HepG2 (cell line): ENCODE measurements around the gene LGR6. TPM values are rescaled to one million over a fixed set of nuclear protein-coding genes. Genes with fewer than 3 reads are reported as not detected.

Source experiments
- CC2D1A ChIP-seq: sonication (generic); formaldehyde crosslinking; IDR thresholded peaks from 2 replicates; pipeline ENCODE4 v1.8.1; 2023; ENCODE audit warnings: mild to moderate bottlenecking, missing genetic modification reagents
- ISX ChIP-seq: sonication (generic); formaldehyde crosslinking; conservative IDR thresholded peaks from 2 replicates; pipeline ENCODE4 v1.5.0; 2020; ENCODE audit warnings: missing genetic modification reagents
- POLR2AphosphoS2 ChIP-seq: IDR thresholded peaks from 2 replicates; pipeline ENCODE4 v1.6.1; 2011; ENCODE audit warnings: low read depth, low read length, improper control_type of control experiment
- TBL1XR1 ChIP-seq: fragments of 150-350 bp; IDR thresholded peaks from 2 replicates; pipeline ENCODE4 v1.6.1; 2014; ENCODE audit warnings: borderline replicate concordance, low read length; ENCODE audit not compliant: partially characterized antibody
- YY1 ChIP-seq: IDR thresholded peaks from 2 replicates; pipeline ENCODE4 v1.6.1; 2011; ENCODE audit warnings: low read length, low read depth, moderate library complexity, mild to moderate bottlenecking; ENCODE audit not compliant: insufficient read depth, insufficient replicate concordance
- ZNF263 ChIP-seq: sonication (generic); formaldehyde crosslinking; IDR thresholded peaks from 2 replicates; pipeline ENCODE4 v1.4.0; 2020; ENCODE audit warnings: missing genetic modification reagents
- ZNF33B ChIP-seq: sonication (generic); formaldehyde crosslinking; IDR thresholded peaks from 2 replicates; pipeline ENCODE4 v1.5.1; 2020; ENCODE audit warnings: mild to moderate bottlenecking, missing genetic modification reagents
- ZNF430 ChIP-seq: sonication (generic); formaldehyde crosslinking; IDR thresholded peaks from 2 replicates; pipeline ENCODE4 v1.9.0; 2021; ENCODE audit warnings: mild to moderate bottlenecking, missing genetic modification reagents
- ZNF451 ChIP-seq: sonication (generic); formaldehyde crosslinking; IDR thresholded peaks from 2 replicates; pipeline ENCODE4 v1.5.0; 2020; ENCODE audit warnings: mild to moderate bottlenecking, missing genetic modification reagents
- ZSCAN21 ChIP-seq: sonication (generic); formaldehyde crosslinking; IDR thresholded peaks from 2 replicates; pipeline ENCODE4 v1.8.0; 2022; ENCODE audit warnings: mild to moderate bottlenecking, missing genetic modification reagents, moderate library complexity, borderline replicate concordance
- polyA plus RNA-seq, 8 experiments: library from polyadenylated mRNA; depleted of rRNA in 3 of 8; stranded (reverse) in 7 of 8; unstranded in 1 of 8; fragments of >200 nt; fragmentation: Illumina TruSeq in 4 of 8; extraction: Trizol in 4 of 8; gene quantifications; 2 replicates each; pipeline versions ENCODE4 v1.2.1 to v1.2.3, GENCODE V29; 2011 to 2016; ENCODE audit warnings: low read depth in 4 of 8, missing spikeins in 1 of 8, mixed read lengths in 1 of 8; ENCODE audit not compliant: insufficient read depth in 1 of 8
- total RNA-seq, 5 experiments: library from RNA; depleted of rRNA; stranded (reverse); fragments of >200 nt; fragmentation: Illumina TruSeq; extraction: Trizol; gene quantifications; 2 replicates each; pipeline ENCODE4 v1.2.3, GENCODE V29; 2016; ENCODE audit warnings: low read depth in 1 of 5
- TF ChIP-seq, protein P1 (sequence below): sonication (generic); formaldehyde crosslinking; IDR thresholded peaks from 2 replicates; pipeline ENCODE4 v1.4.0; 2020; ENCODE audit warnings: missing genetic modification reagents
- TF ChIP-seq, protein P2 (sequence below): sonication (generic); formaldehyde crosslinking; IDR thresholded peaks from 2 replicates; pipeline ENCODE4 v1.8.0; 2022; ENCODE audit warnings: low read depth, missing genetic modification reagents
- TF ChIP-seq, protein P3 (sequence below): sonication (generic); formaldehyde crosslinking; IDR thresholded peaks from 2 replicates; pipeline ENCODE4 v1.4.0; 2020; ENCODE audit warnings: missing genetic modification reagents
- TF ChIP-seq, protein P4 (sequence below): sonication (generic); formaldehyde crosslinking; IDR thresholded peaks from 2 replicates; pipeline ENCODE4 v1.4.0; 2020; ENCODE audit warnings: mild to moderate bottlenecking, missing genetic modification reagents
- TF ChIP-seq, protein P5 (sequence below): IDR thresholded peaks from 2 replicates; pipeline ENCODE4 v1.6.1; 2016

LGR6 gene
- total and polyA plus RNA-seq, 2 of the 13 experiments (the other 11 are each of a cell fraction or from before 2014, with no cell fraction given), result 0.07 TPM; not detected in 1

DNA sequence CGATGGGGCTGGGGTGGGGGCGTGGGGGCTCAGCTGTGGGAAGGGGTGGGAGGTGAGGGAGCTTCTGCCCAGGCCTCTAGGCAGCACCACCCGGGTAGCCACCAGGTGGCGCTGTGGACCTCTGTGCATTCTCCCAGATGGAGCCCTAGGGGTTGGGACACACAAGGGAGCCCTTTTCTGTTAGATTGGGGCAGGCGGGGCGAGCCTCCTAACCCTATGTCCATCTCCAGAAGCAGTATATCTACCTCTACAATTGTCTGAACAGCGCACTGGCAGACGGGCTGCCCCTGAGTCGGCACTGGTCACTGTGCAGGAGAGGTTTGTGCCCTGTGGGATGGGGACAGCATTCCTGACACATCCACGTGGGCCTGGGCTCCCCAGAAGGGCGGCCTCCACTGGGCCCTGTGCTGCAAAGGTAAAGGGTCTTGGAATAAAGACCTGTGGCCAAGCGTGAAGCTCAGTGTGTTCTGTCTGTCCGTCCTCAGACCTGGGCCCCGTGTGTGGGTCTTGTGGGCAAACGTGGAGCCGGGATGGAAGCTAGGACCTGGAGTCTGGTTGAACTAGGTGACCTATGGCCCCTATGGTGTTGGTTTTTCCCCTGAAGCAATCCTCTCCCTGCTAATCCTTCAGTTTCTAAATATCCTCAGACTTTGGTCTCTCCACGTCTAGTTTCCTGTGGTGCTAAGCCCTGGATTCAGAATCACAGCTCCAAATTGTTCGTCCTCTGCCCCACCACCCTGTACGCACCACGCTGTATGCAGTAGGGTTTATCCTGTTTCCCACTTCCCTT lies 4.4 kb upstream of the LGR6 start (continued):
- TF ChIP-seq, protein P1, sequence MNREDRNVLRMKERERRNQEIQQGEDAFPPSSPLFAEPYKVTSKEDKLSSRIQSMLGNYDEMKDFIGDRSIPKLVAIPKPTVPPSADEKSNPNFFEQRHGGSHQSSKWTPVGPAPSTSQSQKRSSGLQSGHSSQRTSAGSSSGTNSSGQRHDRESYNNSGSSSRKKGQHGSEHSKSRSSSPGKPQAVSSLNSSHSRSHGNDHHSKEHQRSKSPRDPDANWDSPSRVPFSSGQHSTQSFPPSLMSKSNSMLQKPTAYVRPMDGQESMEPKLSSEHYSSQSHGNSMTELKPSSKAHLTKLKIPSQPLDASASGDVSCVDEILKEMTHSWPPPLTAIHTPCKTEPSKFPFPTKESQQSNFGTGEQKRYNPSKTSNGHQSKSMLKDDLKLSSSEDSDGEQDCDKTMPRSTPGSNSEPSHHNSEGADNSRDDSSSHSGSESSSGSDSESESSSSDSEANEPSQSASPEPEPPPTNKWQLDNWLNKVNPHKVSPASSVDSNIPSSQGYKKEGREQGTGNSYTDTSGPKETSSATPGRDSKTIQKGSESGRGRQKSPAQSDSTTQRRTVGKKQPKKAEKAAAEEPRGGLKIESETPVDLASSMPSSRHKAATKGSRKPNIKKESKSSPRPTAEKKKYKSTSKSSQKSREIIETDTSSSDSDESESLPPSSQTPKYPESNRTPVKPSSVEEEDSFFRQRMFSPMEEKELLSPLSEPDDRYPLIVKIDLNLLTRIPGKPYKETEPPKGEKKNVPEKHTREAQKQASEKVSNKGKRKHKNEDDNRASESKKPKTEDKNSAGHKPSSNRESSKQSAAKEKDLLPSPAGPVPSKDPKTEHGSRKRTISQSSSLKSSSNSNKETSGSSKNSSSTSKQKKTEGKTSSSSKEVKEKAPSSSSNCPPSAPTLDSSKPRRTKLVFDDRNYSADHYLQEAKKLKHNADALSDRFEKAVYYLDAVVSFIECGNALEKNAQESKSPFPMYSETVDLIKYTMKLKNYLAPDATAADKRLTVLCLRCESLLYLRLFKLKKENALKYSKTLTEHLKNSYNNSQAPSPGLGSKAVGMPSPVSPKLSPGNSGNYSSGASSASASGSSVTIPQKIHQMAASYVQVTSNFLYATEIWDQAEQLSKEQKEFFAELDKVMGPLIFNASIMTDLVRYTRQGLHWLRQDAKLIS (CRISPR knock-in tag), result no peak
- no peak for TF ChIP-seq ZNF33B (CRISPR knock-in tag)
- no peak for TF ChIP-seq ZNF430 (CRISPR knock-in tag)
- no peak for TF ChIP-seq ZNF451 (CRISPR knock-in tag)
- TF ChIP-seq, protein P2, sequence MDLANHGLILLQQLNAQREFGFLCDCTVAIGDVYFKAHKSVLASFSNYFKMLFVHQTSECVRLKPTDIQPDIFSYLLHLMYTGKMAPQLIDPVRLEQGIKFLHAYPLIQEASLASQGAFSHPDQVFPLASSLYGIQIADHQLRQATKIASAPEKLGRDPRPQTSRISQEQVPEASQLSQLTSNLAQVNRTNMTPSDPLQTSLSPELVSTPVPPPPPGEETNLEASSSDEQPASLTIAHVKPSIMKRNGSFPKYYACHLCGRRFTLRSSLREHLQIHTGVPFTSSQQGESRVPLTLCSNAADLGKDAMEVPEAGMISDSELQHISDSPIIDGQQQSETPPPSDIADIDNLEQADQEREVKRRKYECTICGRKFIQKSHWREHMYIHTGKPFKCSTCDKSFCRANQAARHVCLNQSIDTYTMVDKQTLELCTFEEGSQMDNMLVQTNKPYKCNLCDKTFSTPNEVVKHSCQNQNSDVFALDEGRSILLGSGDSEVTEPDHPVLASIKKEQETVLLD, result no peak
- TF ChIP-seq ZNF263, result 0 out of 2 replicates have a peak, but pooled peaks have one; percentile 29
- TF ChIP-seq, protein P3, sequence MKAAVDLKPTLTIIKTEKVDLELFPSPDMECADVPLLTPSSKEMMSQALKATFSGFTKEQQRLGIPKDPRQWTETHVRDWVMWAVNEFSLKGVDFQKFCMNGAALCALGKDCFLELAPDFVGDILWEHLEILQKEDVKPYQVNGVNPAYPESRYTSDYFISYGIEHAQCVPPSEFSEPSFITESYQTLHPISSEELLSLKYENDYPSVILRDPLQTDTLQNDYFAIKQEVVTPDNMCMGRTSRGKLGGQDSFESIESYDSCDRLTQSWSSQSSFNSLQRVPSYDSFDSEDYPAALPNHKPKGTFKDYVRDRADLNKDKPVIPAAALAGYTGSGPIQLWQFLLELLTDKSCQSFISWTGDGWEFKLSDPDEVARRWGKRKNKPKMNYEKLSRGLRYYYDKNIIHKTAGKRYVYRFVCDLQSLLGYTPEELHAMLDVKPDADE, result no peak
- no peak for TF ChIP-seq TBL1XR1
- TF ChIP-seq, protein P4, sequence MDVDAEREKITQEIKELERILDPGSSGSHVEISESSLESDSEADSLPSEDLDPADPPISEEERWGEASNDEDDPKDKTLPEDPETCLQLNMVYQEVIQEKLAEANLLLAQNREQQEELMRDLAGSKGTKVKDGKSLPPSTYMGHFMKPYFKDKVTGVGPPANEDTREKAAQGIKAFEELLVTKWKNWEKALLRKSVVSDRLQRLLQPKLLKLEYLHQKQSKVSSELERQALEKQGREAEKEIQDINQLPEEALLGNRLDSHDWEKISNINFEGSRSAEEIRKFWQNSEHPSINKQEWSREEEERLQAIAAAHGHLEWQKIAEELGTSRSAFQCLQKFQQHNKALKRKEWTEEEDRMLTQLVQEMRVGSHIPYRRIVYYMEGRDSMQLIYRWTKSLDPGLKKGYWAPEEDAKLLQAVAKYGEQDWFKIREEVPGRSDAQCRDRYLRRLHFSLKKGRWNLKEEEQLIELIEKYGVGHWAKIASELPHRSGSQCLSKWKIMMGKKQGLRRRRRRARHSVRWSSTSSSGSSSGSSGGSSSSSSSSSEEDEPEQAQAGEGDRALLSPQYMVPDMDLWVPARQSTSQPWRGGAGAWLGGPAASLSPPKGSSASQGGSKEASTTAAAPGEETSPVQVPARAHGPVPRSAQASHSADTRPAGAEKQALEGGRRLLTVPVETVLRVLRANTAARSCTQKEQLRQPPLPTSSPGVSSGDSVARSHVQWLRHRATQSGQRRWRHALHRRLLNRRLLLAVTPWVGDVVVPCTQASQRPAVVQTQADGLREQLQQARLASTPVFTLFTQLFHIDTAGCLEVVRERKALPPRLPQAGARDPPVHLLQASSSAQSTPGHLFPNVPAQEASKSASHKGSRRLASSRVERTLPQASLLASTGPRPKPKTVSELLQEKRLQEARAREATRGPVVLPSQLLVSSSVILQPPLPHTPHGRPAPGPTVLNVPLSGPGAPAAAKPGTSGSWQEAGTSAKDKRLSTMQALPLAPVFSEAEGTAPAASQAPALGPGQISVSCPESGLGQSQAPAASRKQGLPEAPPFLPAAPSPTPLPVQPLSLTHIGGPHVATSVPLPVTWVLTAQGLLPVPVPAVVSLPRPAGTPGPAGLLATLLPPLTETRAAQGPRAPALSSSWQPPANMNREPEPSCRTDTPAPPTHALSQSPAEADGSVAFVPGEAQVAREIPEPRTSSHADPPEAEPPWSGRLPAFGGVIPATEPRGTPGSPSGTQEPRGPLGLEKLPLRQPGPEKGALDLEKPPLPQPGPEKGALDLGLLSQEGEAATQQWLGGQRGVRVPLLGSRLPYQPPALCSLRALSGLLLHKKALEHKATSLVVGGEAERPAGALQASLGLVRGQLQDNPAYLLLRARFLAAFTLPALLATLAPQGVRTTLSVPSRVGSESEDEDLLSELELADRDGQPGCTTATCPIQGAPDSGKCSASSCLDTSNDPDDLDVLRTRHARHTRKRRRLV (CRISPR knock-in tag), result 0 out of 2 replicates have a peak, but pooled peaks have one; percentile 48
- no peak for TF ChIP-seq ZSCAN21 (CRISPR knock-in tag)
- TF ChIP-seq CC2D1A (CRISPR knock-in tag), result no peak
- TF ChIP-seq, protein P5, sequence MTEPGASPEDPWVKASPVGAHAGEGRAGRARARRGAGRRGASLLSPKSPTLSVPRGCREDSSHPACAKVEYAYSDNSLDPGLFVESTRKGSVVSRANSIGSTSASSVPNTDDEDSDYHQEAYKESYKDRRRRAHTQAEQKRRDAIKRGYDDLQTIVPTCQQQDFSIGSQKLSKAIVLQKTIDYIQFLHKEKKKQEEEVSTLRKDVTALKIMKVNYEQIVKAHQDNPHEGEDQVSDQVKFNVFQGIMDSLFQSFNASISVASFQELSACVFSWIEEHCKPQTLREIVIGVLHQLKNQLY (CRISPR knock-in tag), result no peak
- TF ChIP-seq ISX (CRISPR knock-in tag), result no peak
- TF ChIP-seq POLR2AphosphoS2, result no peak
- no peak for TF ChIP-seq YY1
